Fibroblast of mammary gland (primary cell): ENCODE results near the gene AMPD3.

Experiments used
- DNase-seq: peaks from one replicate; pipeline ENCODE4 v3.0.0-alpha.2; 2010; ENCODE audit warnings: low read depth
- H3K4me3 ChIP-seq: 2 replicates; pipeline ENCODE4 v1.5.1; 2011; ENCODE audit warnings: low read depth, mild to moderate bottlenecking, low read length, moderate library complexity; ENCODE audit not compliant: control insufficient read depth
- TF ChIP-seq, protein P1 (sequence below): conservative IDR thresholded peaks from 2 replicates; pipeline ENCODE4 v1.5.1; 2011; ENCODE audit warnings: low read depth, low read length, inconsistent platforms; ENCODE audit not compliant: control insufficient read depth, insufficient read depth

Gene AMPD3

DNA sequence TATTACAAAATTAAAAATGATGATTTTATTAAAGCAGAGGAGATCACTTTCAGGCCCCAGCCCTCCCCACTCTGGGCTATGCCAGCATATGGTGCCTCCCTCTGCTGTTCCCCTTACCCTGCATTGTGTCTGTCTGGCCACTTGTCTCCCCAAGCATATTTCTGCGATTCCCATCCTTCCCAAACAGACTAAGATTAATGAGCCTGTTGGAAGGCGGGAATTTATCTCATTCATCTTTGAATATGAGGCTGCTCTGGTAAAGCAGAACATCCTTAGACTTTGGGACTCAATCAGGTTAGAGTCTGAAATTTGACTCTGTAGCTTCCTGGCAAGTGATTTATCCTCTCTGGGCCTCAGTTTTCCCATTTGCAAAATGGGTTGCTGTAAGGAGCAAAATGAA, 25.7 kb downstream of the AMPD3 start:
- H3K4me3 ChIP-seq: no peak overlapping the region
- TF ChIP-seq, protein P1, sequence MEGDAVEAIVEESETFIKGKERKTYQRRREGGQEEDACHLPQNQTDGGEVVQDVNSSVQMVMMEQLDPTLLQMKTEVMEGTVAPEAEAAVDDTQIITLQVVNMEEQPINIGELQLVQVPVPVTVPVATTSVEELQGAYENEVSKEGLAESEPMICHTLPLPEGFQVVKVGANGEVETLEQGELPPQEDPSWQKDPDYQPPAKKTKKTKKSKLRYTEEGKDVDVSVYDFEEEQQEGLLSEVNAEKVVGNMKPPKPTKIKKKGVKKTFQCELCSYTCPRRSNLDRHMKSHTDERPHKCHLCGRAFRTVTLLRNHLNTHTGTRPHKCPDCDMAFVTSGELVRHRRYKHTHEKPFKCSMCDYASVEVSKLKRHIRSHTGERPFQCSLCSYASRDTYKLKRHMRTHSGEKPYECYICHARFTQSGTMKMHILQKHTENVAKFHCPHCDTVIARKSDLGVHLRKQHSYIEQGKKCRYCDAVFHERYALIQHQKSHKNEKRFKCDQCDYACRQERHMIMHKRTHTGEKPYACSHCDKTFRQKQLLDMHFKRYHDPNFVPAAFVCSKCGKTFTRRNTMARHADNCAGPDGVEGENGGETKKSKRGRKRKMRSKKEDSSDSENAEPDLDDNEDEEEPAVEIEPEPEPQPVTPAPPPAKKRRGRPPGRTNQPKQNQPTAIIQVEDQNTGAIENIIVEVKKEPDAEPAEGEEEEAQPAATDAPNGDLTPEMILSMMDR: no peak
- DNase-seq: no peak

DNA sequence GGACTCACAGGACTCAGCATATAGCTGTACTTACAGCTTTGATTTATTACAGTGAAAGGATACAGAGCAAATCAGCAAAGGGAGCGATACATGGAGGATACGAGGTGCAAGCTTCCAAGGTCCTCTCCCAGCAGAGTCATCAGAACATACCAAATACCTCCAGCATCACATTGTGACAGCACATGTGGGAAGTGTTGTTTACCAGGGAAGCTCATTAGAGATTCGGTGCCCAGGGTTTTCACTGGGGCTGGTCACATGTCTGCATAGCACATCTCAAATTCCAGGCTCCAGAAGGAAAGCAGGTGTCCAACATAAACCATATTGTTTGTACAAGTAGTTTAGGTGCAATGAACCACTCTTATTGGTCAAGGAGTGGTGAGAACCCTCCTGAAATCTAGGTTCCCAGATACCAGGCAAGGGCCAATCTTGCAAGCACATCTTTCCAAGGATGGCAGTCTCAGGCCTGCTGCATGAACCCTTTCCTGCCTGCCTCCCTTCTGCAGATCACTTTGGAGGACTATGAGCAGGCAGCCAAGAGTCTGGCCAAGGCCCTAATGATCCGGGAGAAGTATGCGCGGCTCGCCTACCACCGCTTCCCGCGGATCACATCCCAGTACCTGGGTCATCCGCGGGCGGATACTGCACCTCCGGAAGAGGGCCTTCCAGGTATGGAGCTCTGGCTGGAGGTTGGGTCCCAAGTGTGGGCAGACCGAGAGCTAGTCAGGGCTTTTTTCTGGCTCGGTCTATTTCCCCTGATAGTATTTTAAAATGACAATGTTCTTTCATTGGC, 26.7 kb downstream of the AMPD3 start:
- TF ChIP-seq, protein P1: no peak
- no peak overlapping the region for H3K4me3 ChIP-seq
- DNase-seq: no peak

DNA sequence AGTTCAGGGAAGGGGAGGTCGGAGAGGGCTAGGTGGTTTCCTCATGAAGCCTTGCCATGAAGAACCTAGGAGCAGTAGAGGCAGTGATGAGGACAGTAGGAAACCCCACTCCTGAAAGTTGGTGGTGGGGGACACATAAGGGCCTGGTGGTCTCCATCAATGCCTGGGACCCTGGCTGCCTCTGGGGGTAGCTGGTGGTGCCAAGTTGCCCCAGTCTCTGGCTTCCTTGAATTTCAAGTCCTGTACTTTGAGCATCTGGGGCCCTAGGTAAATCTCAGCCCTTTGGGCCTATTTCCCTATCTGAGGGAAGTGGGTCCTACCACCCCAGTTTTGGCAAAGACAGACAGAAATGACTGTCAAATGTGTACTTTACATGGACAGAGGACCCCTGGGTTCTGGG, 28.1 kb downstream of the AMPD3 start:
- no peak for DNase-seq
- TF ChIP-seq, protein P1: no peak

DNA sequence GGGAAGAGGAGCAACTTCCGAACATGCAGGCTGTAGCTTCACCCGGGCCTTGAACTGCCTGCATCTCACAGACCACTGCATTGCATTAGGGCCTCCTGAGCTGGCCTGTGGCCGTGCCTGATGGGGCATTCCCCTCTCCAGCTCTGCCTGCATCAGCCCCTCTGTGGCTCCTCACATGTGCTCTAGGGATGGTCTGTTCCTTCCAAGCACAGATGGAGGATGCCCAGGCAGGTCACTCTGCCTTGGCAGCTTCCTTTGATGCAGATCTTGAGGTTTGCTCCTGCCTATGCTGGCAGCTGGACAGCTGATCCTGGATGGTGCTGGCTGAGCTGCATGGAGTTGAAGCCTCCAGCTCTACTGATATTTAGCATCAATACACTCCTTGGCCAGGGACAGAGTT, 28.5 kb downstream of the AMPD3 start:
- TF ChIP-seq, protein P1: no peak
- H3K4me3 ChIP-seq: no peak overlapping the region
- no peak for DNase-seq

More for the DNA sequence above, 28.1 kb downstream of the AMPD3 start:
- no peak overlapping the region for H3K4me3 ChIP-seq

DNA sequence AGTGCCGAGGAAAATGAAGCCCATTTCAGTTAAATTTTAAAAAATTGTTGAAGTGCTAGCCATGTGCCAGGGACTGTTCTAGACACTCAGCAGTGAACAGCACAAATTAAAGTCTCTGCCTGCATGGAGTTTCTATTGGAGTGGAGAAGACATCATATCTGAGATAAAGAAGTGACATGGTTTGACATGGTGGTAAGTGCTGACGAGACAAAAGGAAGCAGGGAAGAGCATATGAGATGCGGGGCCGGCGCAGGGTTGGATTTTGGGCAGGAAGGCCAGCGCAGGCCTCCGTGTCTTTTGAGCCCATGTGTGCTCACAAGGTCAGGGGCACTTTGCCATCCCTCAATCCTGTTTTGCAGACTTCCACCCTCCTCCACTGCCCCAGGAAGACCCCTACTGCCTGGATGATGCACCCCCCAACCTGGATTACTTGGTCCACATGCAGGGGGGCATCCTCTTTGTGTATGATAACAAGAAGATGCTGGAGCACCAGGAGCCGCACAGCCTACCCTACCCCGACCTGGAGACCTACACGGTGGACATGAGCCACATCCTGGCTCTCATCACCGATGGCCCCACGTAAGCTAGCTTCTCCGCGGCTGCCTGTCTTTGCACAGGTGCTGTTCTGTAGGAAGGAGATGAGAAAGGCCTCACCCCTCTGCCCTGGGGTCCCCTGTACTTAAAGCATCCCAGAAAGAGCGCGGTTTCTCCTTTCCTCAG, 29.6 kb downstream of the AMPD3 start:
- H3K4me3 ChIP-seq: no peak overlapping the region
- TF ChIP-seq, protein P1: no peak
- DNase-seq: no peak

DNA sequence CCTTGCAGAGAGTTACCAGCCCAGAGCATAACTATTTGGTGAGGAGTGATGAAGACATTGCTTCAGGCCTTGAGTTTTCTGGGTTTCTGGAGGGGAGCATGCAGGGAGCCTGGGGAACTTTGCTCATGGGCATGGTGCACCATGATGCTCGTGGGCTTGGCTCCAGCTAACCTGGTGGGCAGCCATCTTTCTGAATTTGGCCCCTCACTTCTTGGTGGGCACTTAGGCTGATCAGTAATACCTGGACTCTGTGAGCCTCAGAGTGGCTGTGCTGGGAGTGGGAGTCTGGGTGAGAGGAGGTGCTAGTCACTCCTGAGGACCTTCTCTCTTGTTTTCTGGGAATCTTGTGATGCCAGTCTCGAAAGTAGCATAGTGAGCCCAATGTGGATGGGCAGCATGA, 30.6 kb downstream of the AMPD3 start:
- TF ChIP-seq, protein P1: no peak
- H3K4me3 ChIP-seq: no peak overlapping the region
- DNase-seq: no peak
